K562 (cell line): ENCODE measurements around the gene UBE2G2. TPM values are rescaled to one million over a fixed set of nuclear protein-coding genes. Genes with fewer than 3 reads are reported as not detected.

Source experiments
- NFYB ChIP-seq: IDR thresholded peaks from 2 replicates; pipeline ENCODE4 v1.6.1; 2011; ENCODE audit warnings: mild to moderate bottlenecking, moderate library complexity; ENCODE audit not compliant: insufficient read length; ENCODE audit errors: extremely low read depth
- POLR2A ChIP-seq: fragments of 450-650 bp; conservative IDR thresholded peaks from 2 replicates; pipeline ENCODE4 v1.6.1; 2016
- ZFP1 ChIP-seq: fragments of 450-650 bp; formaldehyde crosslinking; IDR thresholded peaks from 2 replicates; pipeline ENCODE4 v1.4.0; 2020; ENCODE audit warnings: mild to moderate bottlenecking, mixed read lengths
- polyA plus RNA-seq, 8 experiments: library from polyadenylated mRNA; depleted of rRNA in 4 of 8; stranded (reverse) in 5 of 8; unstranded in 3 of 8; fragments of >200 nt; fragmentation: Nextera tagmentation in 2 of 8; fragmentation: Illumina TruSeq in 1 of 8; extraction: Ambion mirVana in 2 of 8; extraction: Trizol in 1 of 8; gene quantifications; 2 replicates each; pipeline versions ENCODE4 v1.2.1 to v1.2.3, GENCODE V29; 2011 to 2014; ENCODE audit warnings: inconsistent platforms in 1 of 8, missing spikeins in 1 of 8
- total RNA-seq, 7 experiments: library from RNA; depleted of rRNA in 6 of 7; stranded (reverse); fragments of >200 nt in 6 of 7; fragmentation: Illumina TruSeq in 2 of 7; extraction: Trizol in 2 of 7; gene quantifications; 2 replicates each; pipeline versions ENCODE4 v1.2.1 to v1.2.3, GENCODE V29; 2011 to 2021; ENCODE audit warnings: low replicate concordance in 1 of 7
- TF ChIP-seq, protein P1 (sequence below): fragments of 450-650 bp; IDR thresholded peaks from 2 replicates; pipeline ENCODE4 v1.6.1; 2014; ENCODE audit warnings: low read depth, mild to moderate bottlenecking, moderate library complexity, borderline replicate concordance
- TF ChIP-seq, protein P2 (sequence below), 2 experiments: fragments of 150-350 bp in 1 of 2; IDR thresholded peaks; 2 replicates each; pipeline ENCODE4 v1.6.1; 2012 to 2016; ENCODE audit warnings: low read depth in 2 of 2, low read length in 2 of 2, mild to moderate bottlenecking in 1 of 2, moderate library complexity in 1 of 2

The UBE2G2 gene
- total and polyA plus RNA-seq, 9 of the 15 experiments (the other 6 are each of a cell fraction or from before 2014, with no cell fraction given): 47.5 to 225 (median 140) TPM

- TF ChIP-seq NFYB: no peak
- no peak for TF ChIP-seq ZFP1 (CRISPR knock-in tag)
- TF ChIP-seq POLR2A: no peak
- TF ChIP-seq, protein P1, sequence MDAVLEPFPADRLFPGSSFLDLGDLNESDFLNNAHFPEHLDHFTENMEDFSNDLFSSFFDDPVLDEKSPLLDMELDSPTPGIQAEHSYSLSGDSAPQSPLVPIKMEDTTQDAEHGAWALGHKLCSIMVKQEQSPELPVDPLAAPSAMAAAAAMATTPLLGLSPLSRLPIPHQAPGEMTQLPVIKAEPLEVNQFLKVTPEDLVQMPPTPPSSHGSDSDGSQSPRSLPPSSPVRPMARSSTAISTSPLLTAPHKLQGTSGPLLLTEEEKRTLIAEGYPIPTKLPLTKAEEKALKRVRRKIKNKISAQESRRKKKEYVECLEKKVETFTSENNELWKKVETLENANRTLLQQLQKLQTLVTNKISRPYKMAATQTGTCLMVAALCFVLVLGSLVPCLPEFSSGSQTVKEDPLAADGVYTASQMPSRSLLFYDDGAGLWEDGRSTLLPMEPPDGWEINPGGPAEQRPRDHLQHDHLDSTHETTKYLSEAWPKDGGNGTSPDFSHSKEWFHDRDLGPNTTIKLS: no peak
- TF ChIP-seq, protein P2, sequence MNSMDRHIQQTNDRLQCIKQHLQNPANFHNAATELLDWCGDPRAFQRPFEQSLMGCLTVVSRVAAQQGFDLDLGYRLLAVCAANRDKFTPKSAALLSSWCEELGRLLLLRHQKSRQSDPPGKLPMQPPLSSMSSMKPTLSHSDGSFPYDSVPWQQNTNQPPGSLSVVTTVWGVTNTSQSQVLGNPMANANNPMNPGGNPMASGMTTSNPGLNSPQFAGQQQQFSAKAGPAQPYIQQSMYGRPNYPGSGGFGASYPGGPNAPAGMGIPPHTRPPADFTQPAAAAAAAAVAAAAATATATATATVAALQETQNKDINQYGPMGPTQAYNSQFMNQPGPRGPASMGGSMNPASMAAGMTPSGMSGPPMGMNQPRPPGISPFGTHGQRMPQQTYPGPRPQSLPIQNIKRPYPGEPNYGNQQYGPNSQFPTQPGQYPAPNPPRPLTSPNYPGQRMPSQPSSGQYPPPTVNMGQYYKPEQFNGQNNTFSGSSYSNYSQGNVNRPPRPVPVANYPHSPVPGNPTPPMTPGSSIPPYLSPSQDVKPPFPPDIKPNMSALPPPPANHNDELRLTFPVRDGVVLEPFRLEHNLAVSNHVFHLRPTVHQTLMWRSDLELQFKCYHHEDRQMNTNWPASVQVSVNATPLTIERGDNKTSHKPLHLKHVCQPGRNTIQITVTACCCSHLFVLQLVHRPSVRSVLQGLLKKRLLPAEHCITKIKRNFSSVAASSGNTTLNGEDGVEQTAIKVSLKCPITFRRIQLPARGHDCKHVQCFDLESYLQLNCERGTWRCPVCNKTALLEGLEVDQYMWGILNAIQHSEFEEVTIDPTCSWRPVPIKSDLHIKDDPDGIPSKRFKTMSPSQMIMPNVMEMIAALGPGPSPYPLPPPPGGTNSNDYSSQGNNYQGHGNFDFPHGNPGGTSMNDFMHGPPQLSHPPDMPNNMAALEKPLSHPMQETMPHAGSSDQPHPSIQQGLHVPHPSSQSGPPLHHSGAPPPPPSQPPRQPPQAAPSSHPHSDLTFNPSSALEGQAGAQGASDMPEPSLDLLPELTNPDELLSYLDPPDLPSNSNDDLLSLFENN (IDR thresholded peaks at IDR 0.05; ENCODE audit: low read depth in 2 of 2, low read length in 2 of 2): no peak
Observed at GRCh38 chr21:44803651-44804050, 2.0 kb upstream of the UBE2G2 start (continued).
